Left cardiac atrium (tissue), 4 donors: ENCODE data around the gene RNF220. TPM values are rescaled to one million over a fixed set of nuclear protein-coding genes. Genes with fewer than 3 reads are reported as not detected.
A peak's percentile ranks its signal among the peaks of the same experiment; 100 is the strongest.
"Not testable (repeated sequence)": the region's sequence is repeated elsewhere in the genome, so short reads cannot be mapped to it uniquely, and the experiment has no call there.

Experiments used
- ATAC-seq, 2 donors: fragments of 200-7000 bp; cut with Tn5 transposase; one replicate each; pipeline ENCODE4 v1.9.1; 2020; ENCODE audit warnings: mild to moderate bottlenecking in 2 of 2, moderate library complexity in 2 of 2
- DNase-seq: peaks from one replicate; pipeline ENCODE4 v3.0.0-alpha.2; 2020
- intact Hi-C, 2 donors: fragments of 100-400 bp; cut with DNase I; formaldehyde crosslinking; loops; one replicate each; pipeline versions ENCODE4 v1.14.1 to v1.15.1; 2022 to 2023
- microRNA-seq, 2 donors: library from miRNA; unstranded; fragments of <30 nt; microRNA quantifications; one replicate each; pipeline ENCODE4 v1.2.0, GENCODE V29; 2020
- total RNA-seq, 2 donors: library from RNA; stranded (reverse); fragmentation: NEBNext Ultra II Directional; extraction: Animal tissue kit (Norgen Biotek cat#: 25700); gene quantifications; one replicate each; pipeline ENCODE4 v1.2.1, GENCODE V29; 2021
- donor health status: DM: no; HTN: yes; CAD: no.
- donor health status: DM: no; HTN: yes; CAD: no; lungs with severe emphysema.
- donor health status: DM: yes; HTN: yes; CAD: no.
- donor health status: Dilated cardiomyopathy.

The RNF220 gene
- total RNA-seq, 2 donors from 2014 or later, result 67.4 to 68.9 TPM

DNA sequence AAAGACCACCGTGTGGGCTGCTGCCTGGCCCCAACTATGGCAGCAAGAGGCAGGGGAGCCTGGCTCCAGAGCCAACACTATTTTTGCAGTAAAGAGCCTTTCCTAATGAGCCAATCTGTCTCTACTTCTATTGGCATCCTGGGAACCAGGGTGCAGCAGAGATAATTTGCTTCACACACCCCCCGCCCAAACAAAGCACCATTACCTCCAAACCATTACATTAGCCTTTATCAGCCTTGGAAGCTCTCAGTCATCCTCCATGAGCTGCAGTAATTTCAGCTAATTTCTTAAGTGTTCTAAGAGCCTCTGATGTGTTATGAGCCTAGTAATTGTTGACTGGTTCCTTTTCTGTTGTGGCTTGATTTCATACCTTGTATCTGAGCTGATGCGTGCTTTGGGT, 291.0 kb downstream of the RNF220 start:
- DNase-seq, result no peak
- intact Hi-C loops, result no loop called here
- no peak for ATAC-seq

GRCh38 chr1:44696789-44697345, 291.8 kb downstream of the RNF220 start:
- intact Hi-C loops, result no loop called here
- DNase-seq (no peak), ATAC-seq (peak in 1 of 2 donors; percentile 64)

DNA sequence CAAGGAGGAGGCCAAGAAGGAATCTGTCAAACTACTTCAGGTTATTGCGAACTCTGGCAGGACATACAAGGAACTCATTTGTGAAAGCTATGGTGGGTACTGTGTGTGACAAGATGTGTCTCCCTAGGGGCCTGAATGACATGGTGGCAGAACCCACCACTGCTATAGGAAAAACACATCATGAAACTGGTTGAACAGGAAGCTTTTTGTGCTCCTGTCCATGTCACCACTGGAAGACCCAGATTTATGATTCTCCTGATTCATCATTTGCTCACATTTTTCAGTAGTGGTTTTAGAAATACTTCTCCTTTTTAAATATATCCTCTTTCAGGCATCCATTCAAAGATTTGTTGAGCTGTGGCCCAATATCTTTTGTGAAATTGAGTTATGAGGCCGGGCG, 293.1 kb downstream of the RNF220 start:
- ATAC-seq (no peak), DNase-seq (no peak)
- intact Hi-C loops, result no loop called here

DNA sequence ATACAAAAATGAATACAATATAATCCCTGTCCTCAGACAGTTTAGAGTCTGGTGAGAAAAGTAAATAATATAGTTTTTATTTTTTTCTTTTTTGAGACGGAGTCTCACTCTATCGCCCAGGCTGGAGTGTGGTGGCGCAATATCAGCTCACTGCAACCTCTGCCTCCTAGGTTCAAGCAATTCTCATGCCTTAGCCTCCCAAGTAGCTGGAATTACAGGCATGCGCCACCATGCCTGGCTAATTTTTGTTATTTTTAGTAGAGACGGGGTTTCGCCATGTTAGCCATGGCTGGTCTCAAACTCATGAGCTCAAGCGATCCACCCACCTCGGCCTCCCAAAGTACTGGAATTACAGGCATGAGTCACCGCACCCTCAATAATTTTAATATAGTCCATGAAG, 294.3 kb downstream of the RNF220 start:
- DNase-seq, ATAC-seq, intact Hi-C loops: not testable (repeated sequence)

GRCh38 chr1:44700573-44700972, 295.5 kb downstream of the RNF220 start:
- DNase-seq (no peak), ATAC-seq (no peak)
- intact Hi-C loops, result no loop called here

GRCh38 chr1:44701141-44701573, 296.1 kb downstream of the RNF220 start:
- no peak for ATAC-seq
- DNase-seq, result no peak
- intact Hi-C loops, result no loop called here

Small RNA genes within 50 kb of the gene (microRNA-seq; reads per million reads assigned to microRNA genes)
- 0 reads per million in 2 donors for gene MIR5584

Other genes starting within 250 kb of the RNF220 start
- gene DMAP1, start 191.8 kb upstream of the RNF220 start, total RNA-seq, result 10 to 100 TPM; 23.6 to 25.4 TPM
- 10 to 100 TPM; 37.8 to 45.0 TPM for gene ERI3, start 50.0 kb upstream of the RNF220 start, total RNA-seq